CD14-positive monocyte (primary cell): ENCODE data around the gene KLHL17. TPM values are rescaled to one million over a fixed set of nuclear protein-coding genes. Genes with fewer than 3 reads are reported as not detected.

Source experiments
- DNase-seq, 3 donors: peaks; one replicate each; pipeline ENCODE4 v3.0.0-alpha.2; 2011 to 2022
- H2AFZ ChIP-seq: 2 replicates; pipeline ENCODE4 v1.6.0; 2012; ENCODE audit warnings: mild to moderate bottlenecking, low read depth, low read length, inconsistent platforms; ENCODE audit not compliant: insufficient read depth, poor library complexity, severe bottlenecking
- H3K27ac ChIP-seq, 2 donors: 1 replicate in 1 of 2; 2 replicates in 1 of 2; pipeline ENCODE4 v1.5.1; 2012 to 2013; ENCODE audit warnings: low read length in 2 of 2, control low read depth in 1 of 2, inconsistent platforms in 1 of 2, low read depth in 1 of 2, mild to moderate bottlenecking in 1 of 2
- H3K27me3 ChIP-seq, 2 donors: one replicate each; pipeline versions ENCODE4 v1.6.0 to v1.6.1; 2011 to 2013; ENCODE audit warnings: low read length in 2 of 2; ENCODE audit not compliant: control insufficient read depth in 2 of 2, insufficient read depth in 2 of 2
- H3K36me3 ChIP-seq, 2 donors: replicated peaks in 1 of 2; 1 replicate in 1 of 2; 2 replicates in 1 of 2; pipeline versions ENCODE4 v1.5.1 to v1.6.1; 2012 to 2013; ENCODE audit warnings: low read length in 2 of 2, control low read depth in 1 of 2, inconsistent platforms in 1 of 2, mild to moderate bottlenecking in 1 of 2; ENCODE audit not compliant: insufficient read depth in 2 of 2, control insufficient read depth in 1 of 2
- H3K4me1 ChIP-seq, 2 donors: 1 replicate in 1 of 2; 2 replicates in 1 of 2; pipeline versions ENCODE4 v1.5.1 to v1.6.1; 2012 to 2013; ENCODE audit warnings: low read length in 2 of 2, control low read depth in 1 of 2, inconsistent platforms in 1 of 2, mild to moderate bottlenecking in 1 of 2, moderate library complexity in 1 of 2; ENCODE audit not compliant: insufficient read depth in 2 of 2, control insufficient read depth in 1 of 2
- H3K4me2 ChIP-seq: replicated peaks from 2 replicates; pipeline ENCODE3; 2012; ENCODE audit warnings: low read length, moderate library complexity, mild to moderate bottlenecking; ENCODE audit not compliant: poor library complexity, severe bottlenecking; ENCODE audit errors: extremely low read depth
- H3K4me3 ChIP-seq, 3 experiments: fragments of 200-600 bp in 1 of 3; sonication (generic) in 1 of 3; replicated peaks in 1 of 3; 1 replicate in 2 of 3; 2 replicates in 1 of 3; pipeline ENCODE4 v1.5.1; 2011 to 2013; ENCODE audit warnings: low read length in 3 of 3, mild to moderate bottlenecking in 3 of 3, control low read depth in 2 of 3, low read depth in 2 of 3, inconsistent platforms in 1 of 3, moderate library complexity in 1 of 3
- H3K79me2 ChIP-seq: 2 replicates; pipeline ENCODE4 v1.6.0; 2012; ENCODE audit warnings: mild to moderate bottlenecking, control low read depth, inconsistent platforms, low read length, moderate library complexity; ENCODE audit not compliant: insufficient read depth
- H3K9ac ChIP-seq: 2 replicates; pipeline ENCODE4 v1.6.0; 2017; ENCODE audit warnings: low read length, mild to moderate bottlenecking; ENCODE audit not compliant: insufficient read depth, poor library complexity, severe bottlenecking
- H3K9me3 ChIP-seq, 2 donors: replicated peaks in 1 of 2; 1 replicate in 1 of 2; 2 replicates in 1 of 2; pipeline versions ENCODE4 v1.5.1 to v1.6.1; 2012 to 2013; ENCODE audit warnings: low read length in 2 of 2, control low read depth in 1 of 2; ENCODE audit not compliant: control insufficient read depth in 1 of 2, insufficient read depth in 1 of 2
- H4K20me1 ChIP-seq: 2 replicates; pipeline ENCODE4 v1.6.0; 2012; ENCODE audit warnings: mild to moderate bottlenecking, low read length, control low read depth, moderate library complexity; ENCODE audit not compliant: insufficient read depth
- H3K27ac Mint-ChIP-seq, 7 donors: one replicate each; pipeline ENCODE4 v1.8.0; 2020; ENCODE audit warnings: mild to moderate bottlenecking in 7 of 7, mixed read lengths in 7 of 7, moderate library complexity in 6 of 7, inconsistent platforms in 2 of 7
- H3K27me3 Mint-ChIP-seq, 3 donors: one replicate each; pipeline ENCODE4 v1.8.0; 2021 to 2022; ENCODE audit warnings: low read depth in 3 of 3, mild to moderate bottlenecking in 3 of 3, mixed read lengths in 3 of 3, moderate library complexity in 3 of 3, inconsistent platforms in 1 of 3
- H3K36me3 Mint-ChIP-seq, 2 donors: one replicate each; pipeline ENCODE4 v1.8.0; 2020; ENCODE audit warnings: mixed read lengths in 2 of 2, inconsistent platforms in 1 of 2, mild to moderate bottlenecking in 1 of 2
- H3K4me1 Mint-ChIP-seq: one replicate; pipeline ENCODE4 v1.8.0; 2020; ENCODE audit warnings: mild to moderate bottlenecking, mixed read lengths
- H3K4me3 Mint-ChIP-seq, 2 donors: one replicate each; pipeline ENCODE4 v1.8.0; 2020; ENCODE audit warnings: mild to moderate bottlenecking in 2 of 2, mixed read lengths in 2 of 2, moderate library complexity in 1 of 2
- H3K9me3 Mint-ChIP-seq, 7 donors: one replicate each; pipeline ENCODE4 v1.8.0; 2020 to 2022; ENCODE audit warnings: mixed read lengths in 7 of 7, mild to moderate bottlenecking in 6 of 7, moderate library complexity in 6 of 7, inconsistent platforms in 2 of 7
- WGBS: methylation state at CpG from one replicate; pipeline ENCODE4 v1.1.5; 2013; ENCODE audit warnings: missing lambda C conversion rate; ENCODE audit not compliant: insufficient coverage; 5-methylcytosine and 5-hydroxymethylcytosine counted together
- intact Hi-C, 2 donors: fragments of 100-400 bp; cut with micrococcal nuclease; formaldehyde crosslinking; loops; one replicate each; pipeline versions ENCODE4 v1.15.0 to v1.15.1; 2023
- polyA plus RNA-seq, 3 donors: library from polyadenylated mRNA; depleted of rRNA in 1 of 3; unstranded in 2 of 3; stranded (reverse) in 1 of 3; fragments of 300-500 nt in 2 of 3; fragments of >200 nt in 1 of 3; fragmentation: Illumina TruSeq in 2 of 3; gene quantifications; 1 replicate in 2 of 3; 2 replicates in 1 of 3; pipeline ENCODE4 v1.2.3, GENCODE V29; 2012 to 2021
- TF ChIP-seq, protein P1 (sequence below): fragments of 200-600 bp; IDR thresholded peaks from one replicate; pipeline ENCODE4 v1.8.0; 2022; ENCODE audit warnings: antibody characterized with exemption, mild to moderate bottlenecking

Gene KLHL17
- polyA plus RNA-seq, 3 donors = 0.31 to 48.1 (median 0.71) TPM

DNA sequence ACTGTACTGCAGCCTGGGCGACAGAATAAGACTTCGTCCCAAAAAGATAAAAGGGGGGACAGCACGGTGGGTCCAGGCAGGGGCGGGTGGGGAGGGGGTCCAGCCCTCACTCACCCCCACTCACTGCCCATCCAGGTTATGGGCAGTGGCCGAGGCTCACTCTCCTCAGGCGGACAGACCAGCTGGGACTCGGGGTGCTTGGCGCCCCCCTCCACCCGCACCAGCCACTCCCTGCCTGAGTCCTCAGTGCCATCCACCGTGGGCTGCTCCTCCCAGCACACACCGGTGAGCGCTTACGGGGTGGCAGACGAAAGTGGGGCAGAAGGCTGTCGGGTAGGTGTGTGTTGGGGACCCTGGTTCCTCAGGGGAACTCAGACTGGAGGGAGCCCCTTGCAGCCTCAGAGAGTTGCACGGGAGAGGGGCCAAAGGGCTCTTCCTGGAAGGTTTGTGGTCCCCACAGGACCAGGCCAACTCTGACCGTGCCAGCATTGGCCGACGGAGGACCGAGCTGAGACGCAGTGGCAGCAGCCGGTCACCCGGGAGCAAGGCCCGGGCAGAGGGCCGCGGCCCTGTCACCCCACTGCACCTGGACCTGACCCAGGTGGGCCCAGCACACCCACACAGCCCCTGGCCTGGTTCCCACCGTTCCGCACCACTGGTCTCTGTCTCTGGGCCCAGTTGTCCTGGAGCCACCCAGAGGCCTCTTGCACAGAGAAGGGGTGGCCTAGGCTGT lies 12.5 kb downstream of the KLHL17 start:
- Histone ChIP-seq H3K9me3 (peaks cover 0 to 8% of the 10 kb centered on the region in 2 donors), H2AFZ (no peak overlapping the region), H3K79me2 (no peaks in the 10 kb centered on the region), H3K36me3 (no peaks in the 10 kb centered on the region), H3K4me3 (no peak overlapping the region), H4K20me1 (no peaks in the 10 kb centered on the region), H3K4me1 (peaks cover 5 to 8% of the 10 kb centered on the region in 2 donors), H3K27ac (no peak overlapping the region), H3K27me3 (peaks cover 3 to 37% of the 10 kb centered on the region in 2 donors), H3K9ac (no peak overlapping the region), H3K4me2 (no peak overlapping the region)
- H3K9me3 Mint-ChIP-seq = peaks cover 0 to 3% (median 0%) of the 10 kb centered on the region in 7 donors
- no peak for DNase-seq
- TF ChIP-seq, protein P1, sequence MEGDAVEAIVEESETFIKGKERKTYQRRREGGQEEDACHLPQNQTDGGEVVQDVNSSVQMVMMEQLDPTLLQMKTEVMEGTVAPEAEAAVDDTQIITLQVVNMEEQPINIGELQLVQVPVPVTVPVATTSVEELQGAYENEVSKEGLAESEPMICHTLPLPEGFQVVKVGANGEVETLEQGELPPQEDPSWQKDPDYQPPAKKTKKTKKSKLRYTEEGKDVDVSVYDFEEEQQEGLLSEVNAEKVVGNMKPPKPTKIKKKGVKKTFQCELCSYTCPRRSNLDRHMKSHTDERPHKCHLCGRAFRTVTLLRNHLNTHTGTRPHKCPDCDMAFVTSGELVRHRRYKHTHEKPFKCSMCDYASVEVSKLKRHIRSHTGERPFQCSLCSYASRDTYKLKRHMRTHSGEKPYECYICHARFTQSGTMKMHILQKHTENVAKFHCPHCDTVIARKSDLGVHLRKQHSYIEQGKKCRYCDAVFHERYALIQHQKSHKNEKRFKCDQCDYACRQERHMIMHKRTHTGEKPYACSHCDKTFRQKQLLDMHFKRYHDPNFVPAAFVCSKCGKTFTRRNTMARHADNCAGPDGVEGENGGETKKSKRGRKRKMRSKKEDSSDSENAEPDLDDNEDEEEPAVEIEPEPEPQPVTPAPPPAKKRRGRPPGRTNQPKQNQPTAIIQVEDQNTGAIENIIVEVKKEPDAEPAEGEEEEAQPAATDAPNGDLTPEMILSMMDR = no peak
- WGBS = 92% methylated on average over 27 of the region's 28 CpGs
- no peak overlapping the region for H3K27ac Mint-ChIP-seq
- no peak overlapping the region for H3K4me3 Mint-ChIP-seq
- peaks cover 32 to 62% (median 43%) of the 10 kb centered on the region in 3 donors for H3K27me3 Mint-ChIP-seq
- H3K4me1 Mint-ChIP-seq = peaks cover 3% of the 10 kb centered on the region
- intact Hi-C loops = no loop called here
- no peaks in the 10 kb centered on the region for H3K36me3 Mint-ChIP-seq

DNA sequence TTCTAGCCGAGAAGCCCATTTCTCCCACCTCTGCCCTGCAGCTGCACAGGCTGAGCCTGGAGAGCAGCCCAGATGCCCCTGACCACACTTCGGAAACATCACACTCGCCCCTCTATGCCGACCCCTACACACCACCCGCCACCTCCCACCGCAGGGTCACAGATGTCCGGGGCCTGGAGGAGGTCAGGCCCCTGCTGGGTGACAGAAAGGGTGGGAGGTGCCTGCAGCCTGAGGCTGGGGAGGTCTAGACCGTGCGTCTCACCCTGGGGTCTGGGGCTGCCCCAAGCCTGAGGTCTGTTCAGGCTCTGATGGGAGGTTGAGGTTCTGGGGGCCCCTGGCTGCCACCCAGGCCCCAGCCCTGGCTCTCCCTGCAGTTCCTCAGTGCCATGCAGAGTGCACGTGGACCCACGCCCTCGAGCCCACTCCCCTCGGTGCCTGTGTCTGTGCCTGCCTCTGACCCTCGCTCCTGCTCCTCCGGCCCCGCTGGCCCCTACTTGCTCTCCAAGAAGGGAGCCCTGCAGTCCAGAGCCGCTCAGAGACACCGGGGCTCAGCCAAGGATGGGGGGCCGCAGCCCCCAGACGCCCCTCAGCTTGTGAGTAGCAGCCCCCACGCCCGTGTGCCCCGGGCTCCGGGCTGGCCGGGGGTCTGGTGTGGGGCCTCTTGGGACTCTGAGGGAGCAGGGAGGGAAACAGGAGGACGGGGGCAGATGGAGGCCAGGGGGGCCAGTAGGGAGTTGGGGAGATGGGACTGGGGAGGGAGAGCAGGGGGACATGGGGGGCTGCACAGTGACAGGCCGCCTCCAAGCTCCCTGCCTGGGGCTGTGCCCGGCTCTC lies 13.3 kb downstream of the KLHL17 start:
- Histone ChIP-seq H3K9me3 (peaks cover 5 to 8% of the 10 kb centered on the region in 2 donors), H3K79me2 (no peaks in the 10 kb centered on the region), H3K27ac (no peak overlapping the region), H3K4me1 (peaks cover 5 to 8% of the 10 kb centered on the region in 2 donors), H3K27me3 (peaks cover 3 to 30% of the 10 kb centered on the region in 2 donors), H3K4me2 (no peak overlapping the region), H2AFZ (no peak overlapping the region), H4K20me1 (no peaks in the 10 kb centered on the region), H3K4me3 (no peak overlapping the region), H3K9ac (no peak overlapping the region), H3K36me3 (no peaks in the 10 kb centered on the region)
- WGBS = 93% methylated on average over 17 of the region's 28 CpGs
- H3K27ac Mint-ChIP-seq = no peak overlapping the region
- no peaks in the 10 kb centered on the region for H3K36me3 Mint-ChIP-seq
- H3K4me1 Mint-ChIP-seq = peaks cover 3% of the 10 kb centered on the region
- peaks cover 25 to 55% (median 37%) of the 10 kb centered on the region in 3 donors for H3K27me3 Mint-ChIP-seq
- intact Hi-C loops = loop anchor here in 1 of 2 donors (2.0 kb wide), 1 partner anchor 69 kb away; no protein-coding TSS in a partner anchor
- TF ChIP-seq, protein P1 = no peak
- no peak overlapping the region for H3K4me3 Mint-ChIP-seq
- peaks cover 0 to 8% (median 5%) of the 10 kb centered on the region in 7 donors for H3K9me3 Mint-ChIP-seq
- no peak for DNase-seq
